Medulla oblongata (tissue), 1 donor: ENCODE measurements around the gene MMP19.
"Not testable (repeated sequence)": the region's sequence is repeated elsewhere in the genome, so short reads cannot be mapped to it uniquely, and the experiment has no call there.

Experiments
- DNase-seq: peaks from one replicate; pipeline ENCODE4 v3.0.0-alpha.2; 2015; ENCODE audit errors: extremely low spot score

MMP19 gene

DNA sequence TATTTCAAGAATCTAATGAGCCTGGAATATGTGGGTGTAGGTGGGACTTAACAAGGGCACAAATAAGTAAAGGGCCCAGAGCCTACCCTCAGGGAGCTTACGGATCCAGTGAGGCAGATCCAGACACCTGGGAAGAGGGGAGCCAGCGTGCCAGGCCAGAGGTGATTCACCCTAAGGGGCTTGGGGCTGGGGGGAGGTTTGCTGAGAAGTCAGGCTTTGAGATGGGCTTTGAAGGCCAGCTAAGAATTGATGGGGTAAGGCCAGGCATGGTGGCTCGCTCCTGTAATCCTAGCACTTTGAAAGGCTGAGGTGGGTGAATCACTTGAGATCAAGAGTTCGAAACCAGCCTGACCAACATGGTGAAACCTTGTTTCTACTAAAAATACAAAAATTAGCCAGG lies 695 bp upstream of the MMP19 start:
- DNase-seq = no peak

DNA sequence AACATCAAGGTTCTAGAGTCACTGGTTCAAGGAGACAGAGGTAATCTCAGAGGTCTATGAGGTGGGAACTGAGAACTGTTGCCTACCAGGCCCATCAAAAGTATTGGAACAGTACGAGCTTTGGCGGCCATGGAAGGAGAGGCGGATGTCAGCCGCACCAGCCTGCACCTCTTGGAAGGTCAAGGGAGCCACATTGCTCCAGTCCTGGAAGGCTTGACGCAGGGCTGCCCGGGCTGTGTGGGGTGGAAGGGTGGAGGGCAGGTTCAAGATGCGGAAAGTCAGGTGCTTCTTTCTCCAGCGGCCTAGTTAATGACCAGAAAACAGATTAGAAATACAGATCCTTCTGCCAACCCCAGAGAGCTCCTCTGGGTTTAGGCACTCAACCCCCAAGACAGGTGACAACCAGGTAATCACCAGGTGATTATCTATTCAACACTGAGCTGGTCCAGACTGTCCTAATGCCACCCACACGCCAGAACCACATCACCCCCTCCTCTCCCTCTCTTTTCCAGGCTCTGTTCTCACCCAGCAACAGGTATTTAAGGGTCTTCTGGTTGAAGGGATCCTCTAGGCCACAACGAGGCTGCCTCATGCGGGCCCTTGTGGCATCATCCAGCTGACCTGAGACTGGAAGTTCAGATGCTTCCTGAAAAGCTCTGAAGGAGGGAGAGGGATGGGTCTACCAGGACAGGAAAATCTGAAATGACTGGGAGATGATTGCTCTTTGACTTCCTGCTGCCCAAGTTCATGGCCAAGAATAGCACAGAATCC lies 2.0 kb downstream of the MMP19 start:
- DNase-seq = no peak

DNA sequence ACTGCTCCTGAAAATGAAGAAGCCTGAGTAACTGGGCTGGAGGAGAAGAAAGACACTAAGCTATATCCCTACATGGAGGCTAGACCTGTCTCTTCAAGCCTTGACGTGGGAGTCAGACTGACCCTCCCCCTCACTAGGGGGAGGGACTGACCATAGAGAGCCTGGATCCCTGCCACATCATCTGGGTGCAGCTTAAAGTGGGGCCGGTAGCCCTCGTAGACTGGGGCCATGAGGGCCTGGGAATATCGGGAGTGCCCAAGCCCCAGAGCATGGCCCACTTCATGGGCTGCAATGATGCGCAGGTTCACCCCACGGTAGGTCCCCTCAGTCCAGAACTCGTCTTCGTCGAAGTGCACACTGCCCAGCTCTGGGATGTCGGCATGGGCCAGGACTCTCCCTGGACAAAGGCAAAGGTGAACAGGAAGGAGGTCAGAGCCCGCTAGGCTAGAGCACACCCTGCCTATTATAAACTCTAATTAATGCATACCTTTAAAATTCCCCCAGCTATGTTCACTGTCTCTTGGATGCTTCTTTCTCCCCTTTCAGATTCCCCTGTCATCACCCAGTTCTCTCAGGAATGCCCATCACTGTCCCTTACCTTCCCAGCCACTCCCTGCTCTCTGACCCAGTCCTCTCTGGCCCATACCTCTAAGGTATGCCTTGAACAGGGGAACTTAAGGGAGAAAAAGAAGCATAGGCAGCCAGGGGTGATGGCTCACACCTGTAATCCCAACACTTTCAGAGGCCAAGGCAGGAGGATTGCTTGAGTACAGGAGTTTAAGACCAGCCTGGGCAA lies 3.2 kb downstream of the MMP19 start:
- DNase-seq = no peak

DNA sequence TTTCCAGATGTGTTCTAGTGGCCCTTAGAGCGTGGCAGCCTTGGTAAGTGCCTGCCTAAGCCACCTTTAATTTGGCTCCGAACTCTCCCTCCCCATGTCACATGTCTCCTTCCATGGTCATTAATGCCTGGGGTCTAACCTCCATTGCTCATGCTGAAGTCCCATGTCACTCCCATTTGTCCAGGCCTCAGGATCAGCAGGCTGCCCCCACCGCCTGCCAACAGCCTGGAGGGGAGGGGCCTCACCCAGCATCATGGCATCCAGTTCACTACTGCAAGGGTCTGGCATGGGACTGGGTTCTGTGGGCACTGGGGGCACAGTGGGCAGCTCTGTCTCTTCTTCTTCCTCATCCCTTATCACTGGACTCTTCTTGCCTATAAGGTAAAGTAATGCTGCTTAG lies 4.4 kb downstream of the MMP19 start:
- DNase-seq = no peak

DNA sequence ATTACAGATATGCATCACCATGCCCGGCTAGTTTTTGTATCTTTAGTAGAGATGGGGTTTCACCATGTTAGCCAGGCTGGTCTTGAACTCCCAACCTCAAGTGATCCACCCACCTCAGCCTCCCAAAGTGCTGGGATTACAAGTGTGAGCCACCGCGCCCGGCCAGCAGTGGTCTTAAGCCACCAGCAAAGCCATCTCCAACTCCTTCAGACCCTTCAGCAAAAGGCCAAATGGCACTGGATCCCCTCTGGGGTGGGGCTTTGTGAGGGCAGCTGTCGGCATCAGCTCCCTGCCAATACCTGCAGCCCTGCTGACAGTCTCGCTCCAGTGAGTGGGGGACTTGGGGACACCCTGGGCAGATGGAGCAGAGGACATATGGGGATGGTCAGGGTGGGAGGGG lies 8.3 kb downstream of the MMP19 start:
- not testable (repeated sequence) for DNase-seq

DNA sequence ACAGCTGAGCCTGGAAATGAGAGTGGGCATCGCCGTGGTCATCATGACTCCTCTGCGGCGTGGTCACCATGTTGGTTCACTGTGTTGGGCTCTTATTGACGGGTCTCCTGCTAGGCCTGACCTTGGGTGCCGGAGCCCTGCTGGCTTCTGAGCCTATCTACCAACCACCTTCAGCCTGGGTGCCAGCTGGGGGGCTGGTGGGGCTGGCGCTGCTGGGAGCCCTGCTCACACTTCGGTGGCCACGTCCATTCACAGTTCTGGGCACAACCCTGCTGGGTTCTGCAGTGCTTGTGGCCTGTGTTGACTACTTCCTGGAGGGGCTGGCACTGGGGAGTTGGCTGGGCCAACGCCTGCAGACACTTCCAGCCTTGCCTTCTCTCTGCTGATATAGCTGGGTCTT lies 9.7 kb downstream of the MMP19 start:
- no peak for DNase-seq

DNA sequence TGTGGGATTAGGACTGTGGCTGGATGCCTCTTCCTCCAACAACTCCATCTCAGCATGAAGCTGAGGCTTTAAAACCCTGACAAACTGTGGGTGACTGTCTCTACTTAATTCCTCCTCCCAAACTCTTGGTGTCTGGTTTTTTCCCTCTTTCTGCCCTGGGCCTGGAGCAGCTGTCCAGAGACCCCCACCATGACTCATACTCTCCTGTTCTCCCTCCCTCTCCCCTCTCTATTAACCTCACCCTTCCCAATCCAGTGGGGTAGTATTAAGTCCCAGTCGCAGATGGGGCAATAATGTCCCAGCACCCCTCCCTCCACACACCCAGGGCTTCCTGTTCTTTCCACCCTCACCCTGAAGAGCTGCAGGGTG lies 11.3 kb downstream of the MMP19 start:
- DNase-seq = no peak

DNA sequence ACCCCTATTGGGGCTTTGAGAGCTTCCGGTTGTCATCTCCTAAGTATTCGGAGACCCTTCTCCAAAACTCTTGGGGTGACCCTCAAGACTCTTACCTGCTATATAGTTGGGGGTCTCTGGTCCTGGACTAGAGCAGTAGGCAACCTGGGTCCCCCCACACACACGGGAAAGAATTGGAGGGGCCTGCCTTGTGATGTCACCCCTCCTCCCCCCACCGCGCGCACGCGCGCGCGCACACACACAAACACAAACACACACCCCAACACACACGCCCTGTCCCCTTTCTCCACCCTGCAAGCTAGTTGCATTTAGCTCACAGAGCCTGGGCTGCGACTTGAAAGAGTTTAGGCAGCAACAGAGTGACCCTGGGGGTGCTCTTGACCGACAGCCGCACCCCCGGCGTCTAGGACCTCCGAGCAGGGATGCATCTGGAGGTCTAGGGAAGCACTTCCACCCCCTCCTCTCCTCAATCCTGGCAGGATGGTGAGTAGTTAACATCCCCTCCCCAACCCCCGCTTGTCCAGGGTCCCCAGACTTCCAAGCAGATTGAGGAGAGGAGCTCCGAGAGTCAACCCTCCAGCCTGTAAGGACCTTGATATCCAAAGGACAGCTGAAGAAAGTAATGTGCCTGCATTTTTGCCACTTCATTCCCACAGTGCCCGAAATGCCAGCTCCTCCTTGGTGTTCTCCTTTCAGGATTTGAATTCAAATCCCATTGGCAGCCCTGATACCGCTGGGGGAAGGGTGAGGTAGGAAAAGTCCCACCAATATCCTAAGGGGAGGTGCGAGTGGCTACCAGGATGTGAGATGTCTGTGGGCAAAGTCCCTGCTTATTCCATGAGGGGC lies 11.9 kb downstream of the MMP19 start:
- DNase-seq = peak; percentile 85

DNA sequence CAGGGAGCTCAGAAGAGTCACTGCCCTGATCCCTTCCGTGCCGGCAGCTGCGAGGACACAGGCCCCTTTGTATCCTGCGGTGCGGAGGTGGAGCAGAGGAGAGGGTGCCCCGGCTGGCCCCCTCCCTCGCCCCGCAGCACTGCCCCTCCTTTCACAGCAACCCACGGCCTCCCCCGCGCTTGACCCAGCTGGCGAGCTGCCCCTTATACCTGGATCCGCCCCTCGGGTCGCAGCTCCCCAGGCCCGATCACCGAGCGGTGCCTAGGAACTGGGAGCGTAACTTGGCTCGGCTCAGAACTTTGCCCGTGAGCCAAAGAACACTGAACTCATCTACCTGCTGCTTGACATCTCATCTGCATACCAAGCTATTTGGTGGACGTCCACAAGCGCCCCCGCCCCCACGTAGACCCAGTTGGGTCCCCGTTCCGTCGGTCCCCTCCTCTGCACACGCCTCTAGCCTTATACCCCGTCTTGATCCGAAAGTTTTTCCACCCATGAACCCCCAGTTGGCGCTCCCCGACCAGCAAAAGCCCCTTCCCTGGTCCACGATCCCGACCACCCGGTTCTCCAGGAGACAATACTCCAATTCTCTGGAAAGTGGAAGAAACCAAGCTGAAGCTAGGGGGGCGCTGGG lies 12.7 kb downstream of the MMP19 start:
- DNase-seq = no peak

DNA sequence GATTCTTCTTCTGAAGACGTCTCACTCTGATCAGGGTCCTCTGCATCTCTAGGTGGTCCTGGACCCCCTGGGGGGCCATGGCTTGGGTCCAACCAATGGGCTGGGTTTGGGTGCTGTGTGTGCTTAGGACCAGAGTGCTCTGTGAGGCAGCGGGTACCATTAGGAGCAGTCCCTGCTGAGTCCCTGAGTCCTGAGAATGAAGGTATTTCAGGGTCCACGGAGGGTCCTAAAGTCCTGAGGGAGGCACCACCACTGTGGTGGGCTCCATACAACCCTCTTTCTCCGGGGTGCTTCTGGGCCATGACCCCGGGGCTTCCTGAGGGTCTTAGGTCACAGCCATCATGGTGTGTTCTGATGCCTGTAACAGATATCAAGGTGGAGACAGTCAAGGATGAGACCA lies 14.4 kb downstream of the MMP19 start:
- no peak for DNase-seq

DNA sequence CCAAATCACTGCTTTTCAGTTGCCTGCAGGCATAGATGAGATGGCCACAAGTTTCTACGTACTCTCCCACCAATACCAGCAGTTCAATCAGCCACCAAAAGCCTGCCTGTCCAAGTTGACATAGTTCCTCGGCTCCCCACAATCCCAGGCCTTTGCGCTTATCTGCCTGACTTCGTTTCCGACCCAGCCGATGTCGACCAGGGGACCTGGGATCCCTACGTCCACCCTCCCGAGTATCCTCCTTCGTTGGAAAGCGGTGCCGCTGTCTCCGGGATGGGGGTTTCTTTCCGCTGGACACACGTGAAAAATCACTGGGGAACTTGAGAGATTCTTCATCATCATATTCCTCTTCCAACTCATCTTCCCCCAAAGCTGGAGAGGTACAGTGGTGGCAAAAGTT lies 14.9 kb downstream of the MMP19 start:
- DNase-seq = no peak

DNA sequence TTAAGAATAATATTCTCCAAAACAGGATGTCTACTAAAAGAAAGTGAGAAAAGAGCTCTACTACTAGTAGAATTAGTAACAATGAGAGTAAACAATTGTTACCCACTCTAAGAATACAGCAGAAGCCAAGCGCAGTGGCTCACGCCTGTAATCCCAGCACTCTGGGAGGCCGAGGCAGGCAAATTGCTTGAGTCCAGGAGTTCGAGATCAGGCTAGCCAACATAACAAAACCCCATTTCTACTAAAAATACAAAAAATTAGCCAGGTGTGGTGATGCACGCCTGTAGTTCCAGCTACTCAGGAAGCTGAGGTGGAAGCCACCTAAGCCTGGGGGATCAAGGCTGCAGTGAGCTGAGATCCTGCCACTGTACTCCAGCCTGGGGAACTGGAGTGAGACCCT lies 18.0 kb downstream of the MMP19 start:
- DNase-seq = no peak

DNA sequence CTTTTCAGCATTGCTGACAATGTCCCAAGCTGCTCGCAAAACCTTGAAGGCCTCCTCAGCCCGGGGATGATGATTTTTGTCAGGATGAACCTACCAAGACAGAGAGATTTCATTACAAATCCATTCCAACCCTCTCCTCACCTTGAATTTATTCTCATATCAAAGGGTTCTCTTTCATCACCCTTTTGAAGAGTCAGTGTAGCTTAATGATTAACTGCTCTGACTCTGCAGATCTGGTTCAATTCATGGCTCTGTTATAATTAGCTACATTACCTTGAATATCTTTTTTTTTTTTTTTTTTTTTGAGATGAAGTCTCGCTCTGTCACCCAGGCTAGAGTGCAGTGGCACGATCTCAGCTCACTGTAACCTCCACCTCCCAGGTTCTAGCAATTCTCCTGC lies 19.3 kb downstream of the MMP19 start:
- DNase-seq = no peak

DNA sequence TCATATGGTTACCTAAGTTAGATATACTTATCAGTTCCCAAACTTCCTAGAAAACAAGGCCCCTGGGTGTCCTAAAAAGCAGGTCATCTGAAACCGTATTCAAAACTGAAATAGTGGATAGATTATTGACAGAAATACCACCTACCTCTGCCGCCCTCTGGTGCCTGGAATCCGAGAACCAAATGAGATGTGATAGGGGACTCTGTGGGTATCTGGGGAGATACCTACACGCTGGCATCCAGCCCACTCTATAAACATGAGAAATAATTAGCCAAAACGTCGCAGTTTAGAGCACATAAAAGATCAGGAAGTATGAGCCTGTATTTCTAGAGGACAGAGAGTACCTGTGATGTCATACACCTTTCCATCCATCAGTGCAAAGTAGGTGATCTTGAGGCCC lies 20.5 kb downstream of the MMP19 start:
- DNase-seq = no peak

DNA sequence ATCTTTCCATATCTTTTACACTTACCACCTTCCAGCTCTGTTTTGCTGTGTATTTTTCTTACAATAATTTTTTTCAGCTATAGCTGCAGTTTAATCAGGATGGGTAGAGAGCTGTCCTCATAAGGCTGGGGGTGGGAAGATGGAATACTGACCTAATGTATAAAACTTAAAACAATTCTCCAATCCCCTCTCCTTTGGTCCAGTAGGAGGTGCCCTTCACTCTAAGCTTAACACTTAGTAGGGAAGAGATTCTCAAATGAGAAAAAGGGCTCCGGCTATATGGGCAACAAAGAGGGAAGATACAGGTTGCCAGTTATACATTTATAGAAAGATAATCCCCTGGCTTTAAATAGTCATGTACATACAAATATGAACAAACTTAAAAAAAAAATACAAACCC lies 22.1 kb downstream of the MMP19 start:
- DNase-seq = no peak

DNA sequence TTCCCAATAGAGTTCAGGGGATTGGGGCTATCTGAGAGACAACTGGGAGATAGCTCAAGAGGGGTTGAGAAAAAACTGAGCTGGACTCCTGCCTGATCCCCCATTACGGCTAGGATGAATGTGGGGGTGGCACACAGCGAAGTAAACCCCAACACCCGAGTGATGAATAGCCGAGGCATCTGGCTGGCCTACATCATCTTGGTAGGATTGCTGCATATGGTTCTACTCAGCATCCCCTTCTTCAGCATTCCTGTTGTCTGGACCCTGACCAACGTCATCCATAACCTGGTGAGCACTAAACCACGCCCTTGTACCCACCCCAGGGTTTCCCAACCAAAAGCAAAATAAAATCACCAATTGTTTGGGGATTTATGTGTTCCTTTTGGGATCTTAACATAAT lies 23.9 kb downstream of the MMP19 start:
- no peak for DNase-seq

DNA sequence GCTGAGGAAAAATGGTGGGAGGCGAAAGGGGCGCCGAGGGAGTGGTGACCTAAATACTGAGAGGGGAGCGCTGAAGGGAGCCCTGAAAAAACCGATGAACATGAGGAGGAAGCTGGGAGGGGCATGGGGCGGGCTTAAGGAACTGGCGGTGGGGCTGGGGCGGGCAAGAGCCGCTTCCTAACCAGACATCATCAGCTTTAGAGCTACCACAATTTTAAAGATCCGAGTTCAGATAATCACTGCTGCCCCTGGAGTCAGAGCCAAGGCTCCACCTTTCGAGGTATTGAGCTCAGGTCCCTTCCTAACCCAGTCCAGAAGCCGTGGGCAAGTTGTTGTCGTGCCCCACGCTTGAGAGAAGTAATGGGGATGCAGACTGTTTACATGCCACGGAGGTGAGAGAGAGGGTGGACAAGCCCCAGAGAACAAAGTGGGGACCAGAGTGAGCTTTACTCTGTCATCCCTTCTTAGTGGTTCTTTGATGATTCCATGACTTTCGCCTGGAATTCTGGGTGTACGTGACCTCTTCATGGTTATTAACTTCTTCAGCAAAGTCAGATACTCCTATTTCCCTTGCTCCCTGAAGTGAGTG lies 24.5 kb downstream of the MMP19 start:
- no peak for DNase-seq

DNA sequence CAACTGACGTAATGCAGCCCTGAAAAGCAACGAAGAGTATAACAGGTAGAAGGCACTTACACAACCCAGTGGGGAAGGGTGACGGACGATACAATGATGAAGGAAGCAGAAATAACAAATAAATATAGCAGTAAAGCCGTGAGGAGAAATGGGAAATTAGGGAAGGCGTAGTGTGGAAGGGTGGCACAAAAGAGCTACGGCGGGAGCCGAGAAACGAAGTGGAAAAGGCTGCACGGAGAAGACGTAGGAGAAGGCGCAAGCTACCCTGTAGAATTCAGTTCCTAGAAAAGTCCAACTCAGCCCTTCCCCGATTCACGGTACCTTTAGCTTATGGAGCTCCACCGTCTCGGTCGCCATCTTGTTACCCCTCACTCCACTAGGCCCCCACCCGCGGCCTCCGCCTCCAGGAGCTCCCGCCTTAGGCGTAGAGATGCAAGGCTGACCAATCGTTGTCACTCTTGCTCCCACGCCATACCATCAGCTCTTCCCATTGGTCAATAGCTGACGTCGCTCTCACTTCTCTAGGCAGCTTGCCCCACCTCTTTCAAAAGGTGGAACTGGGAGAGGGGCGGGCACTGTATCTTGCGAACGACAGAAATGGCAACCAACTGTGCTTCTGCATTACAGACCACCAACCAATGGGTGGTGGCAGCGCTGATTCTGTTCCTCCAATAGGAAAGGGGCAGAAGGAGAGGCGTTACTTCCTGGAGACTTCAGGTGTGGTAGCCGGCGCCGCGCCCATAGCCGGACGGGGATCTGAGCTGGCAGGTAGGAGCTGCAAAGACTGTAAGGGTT lies 25.2 kb downstream of the MMP19 start, which contains the start of the genes ORMDL2 and SARNP:
TSS of gene ORMDL2 (plus strand) at position 697 of the 795 bp plus-strand sequence. CDS start 959 bp downstream, outside the sequence.
TSS of gene SARNP (minus strand) at position 380 of the 795 bp plus-strand sequence. CDS start at position 357, 23 bp downstream.
- DNase-seq = peak; percentile 100

DNA sequence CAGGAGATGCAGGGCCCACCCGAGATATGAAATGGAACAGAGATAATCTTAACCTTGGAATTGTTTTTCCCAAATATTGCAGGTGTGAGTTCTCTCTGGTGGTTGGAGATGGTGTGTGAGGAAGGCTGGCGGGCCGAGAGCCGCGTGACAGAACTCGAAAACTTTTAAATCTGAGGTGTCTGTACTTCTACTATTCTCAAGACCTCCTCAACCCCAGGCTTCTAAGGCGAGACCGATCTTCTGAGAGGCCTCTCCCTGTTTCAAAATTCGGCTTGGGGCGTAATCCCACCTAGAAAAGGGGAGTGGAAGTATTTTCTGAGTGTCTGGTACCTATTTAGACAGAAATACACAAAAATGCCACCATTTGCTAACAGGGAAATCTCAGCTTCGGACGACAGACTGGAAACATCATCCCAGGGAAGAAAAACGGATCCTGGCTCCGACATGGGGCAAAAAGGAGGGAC lies 25.8 kb downstream of the MMP19 start:
- DNase-seq = no peak

DNA sequence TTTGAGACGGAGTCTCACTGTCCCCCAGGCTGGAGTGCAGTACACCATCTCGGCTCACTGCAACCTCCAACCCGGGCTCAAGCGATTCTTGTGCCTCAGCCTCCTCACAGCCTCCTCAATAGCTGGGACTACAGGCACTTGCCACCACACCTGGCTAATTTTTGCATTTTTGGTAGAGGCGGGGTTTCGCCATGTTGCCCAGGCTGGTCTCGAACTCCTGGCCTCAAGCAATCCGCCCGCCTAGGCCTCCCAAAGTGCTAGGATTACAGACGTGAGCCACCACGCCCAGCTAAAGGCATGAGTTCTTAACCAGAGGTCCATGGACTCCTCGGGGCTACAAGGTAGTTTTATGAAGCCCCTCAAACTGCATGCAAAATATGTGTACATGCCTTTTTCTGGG lies 27.3 kb downstream of the MMP19 start:
- no peak for DNase-seq
